Measurements from ENCODE around the gene MYL2.

The MYL2 gene

GRCh38 chr12:110906083-110906482 is 14.3 kb downstream of the MYL2 start:
- Histone ChIP-seq H3K9me3 (ENCODE audit: control insufficient read depth in 5 of 5, low read length in 5 of 5) (peaks cover 0 to 5% (median 0%) of the 10 kb centered on the region in 5 donors), H3K4me1 (ENCODE audit: control insufficient read depth in 5 of 5, insufficient read depth in 5 of 5, low read length in 5 of 5) (no peaks in the 10 kb centered on the region), H3K36me3 (ENCODE audit: control insufficient read depth in 5 of 5, insufficient read depth in 5 of 5, low read length in 5 of 5) (no peaks in the 10 kb centered on the region), H3K4me3 (ENCODE audit: low read depth in 1 of 5, low read length in 5 of 5) (no peak overlapping the region), H3K9ac (ENCODE audit: low read length in 5 of 5) (no peak overlapping the region), H3K27ac (ENCODE audit: low read depth, low read length) (no peak overlapping the region), H3K27me3 (ENCODE audit: control insufficient read depth in 5 of 5, insufficient read depth in 4 of 5, low read length in 5 of 5) (peaks cover 7 to 25% (median 11%) of the 10 kb centered on the region in 5 donors)

- no peak overlapping the region for H3K4me3 ChIP-seq (ENCODE audit: low read depth in 1 of 5, low read length in 5 of 5)
- H3K27ac ChIP-seq (ENCODE audit: low read depth, low read length), result no peak overlapping the region
- no peaks in the 10 kb centered on the region for H3K4me1 ChIP-seq (ENCODE audit: control insufficient read depth in 5 of 5, insufficient read depth in 5 of 5, low read length in 5 of 5)
- no peaks in the 10 kb centered on the region for H3K36me3 ChIP-seq (ENCODE audit: control insufficient read depth in 5 of 5, insufficient read depth in 5 of 5, low read length in 5 of 5)
- peaks cover 0 to 25% (median 9%) of the 10 kb centered on the region in 5 donors for H3K27me3 ChIP-seq (ENCODE audit: control insufficient read depth in 5 of 5, insufficient read depth in 4 of 5, low read length in 5 of 5)
- H3K9me3 ChIP-seq (ENCODE audit: control insufficient read depth in 5 of 5, low read length in 5 of 5), result peaks cover 0 to 7% (median 2%) of the 10 kb centered on the region in 5 donors
- H3K9ac ChIP-seq (ENCODE audit: low read length in 5 of 5), result no peak overlapping the region
These were observed 16.9 kb downstream of the MYL2 start for GRCh38 chr12:110903511-110903910.

- Histone ChIP-seq H3K27ac (ENCODE audit: low read depth, low read length) (no peak overlapping the region), H3K27me3 (ENCODE audit: control insufficient read depth in 5 of 5, insufficient read depth in 4 of 5, low read length in 5 of 5) (peaks cover 0 to 16% (median 5%) of the 10 kb centered on the region in 5 donors), H3K4me1 (ENCODE audit: control insufficient read depth in 5 of 5, insufficient read depth in 5 of 5, low read length in 5 of 5) (no peaks in the 10 kb centered on the region), H3K4me3 (ENCODE audit: low read depth in 1 of 5, low read length in 5 of 5) (no peak overlapping the region), H3K9ac (ENCODE audit: low read length in 5 of 5) (no peak overlapping the region), H3K9me3 (ENCODE audit: control insufficient read depth in 5 of 5, low read length in 5 of 5) (peaks cover 0 to 7% (median 2%) of the 10 kb centered on the region in 5 donors), H3K36me3 (ENCODE audit: control insufficient read depth in 5 of 5, insufficient read depth in 5 of 5, low read length in 5 of 5) (no peaks in the 10 kb centered on the region)
These were observed 19.0 kb downstream of the MYL2 start for GRCh38 chr12:110901401-110901800.

GRCh38 chr12:110896559-110896958 is 23.8 kb downstream of the MYL2 start:
- no peak overlapping the region for H3K9ac ChIP-seq (ENCODE audit: low read length in 5 of 5)
- peaks cover 0 to 6% (median 4%) of the 10 kb centered on the region in 5 donors for H3K4me1 ChIP-seq (ENCODE audit: control insufficient read depth in 5 of 5, insufficient read depth in 5 of 5, low read length in 5 of 5)
- no peak overlapping the region for H3K4me3 ChIP-seq (ENCODE audit: low read depth in 1 of 5, low read length in 5 of 5)
- H3K9me3 ChIP-seq (ENCODE audit: control insufficient read depth in 5 of 5, low read length in 5 of 5), result peaks cover 0 to 7% (median 3%) of the 10 kb centered on the region in 5 donors
- no peak overlapping the region for H3K27ac ChIP-seq (ENCODE audit: low read depth, low read length)
- H3K27me3 ChIP-seq (ENCODE audit: control insufficient read depth in 5 of 5, insufficient read depth in 4 of 5, low read length in 5 of 5), result peaks cover 2 to 9% (median 4%) of the 10 kb centered on the region in 5 donors
- H3K36me3 ChIP-seq (ENCODE audit: control insufficient read depth in 5 of 5, insufficient read depth in 5 of 5, low read length in 5 of 5), result no peaks in the 10 kb centered on the region

GRCh38 chr12:110893956-110894355 is 26.4 kb downstream of the MYL2 start:
- no peak overlapping the region for H3K27ac ChIP-seq (ENCODE audit: low read depth, low read length)
- peaks cover 0 to 5% (median 3%) of the 10 kb centered on the region in 5 donors for H3K9me3 ChIP-seq (ENCODE audit: control insufficient read depth in 5 of 5, low read length in 5 of 5)
- H3K27me3 ChIP-seq (ENCODE audit: control insufficient read depth in 5 of 5, insufficient read depth in 4 of 5, low read length in 5 of 5), result peaks cover 3 to 9% (median 4%) of the 10 kb centered on the region in 5 donors
- no peak overlapping the region for H3K9ac ChIP-seq (ENCODE audit: low read length in 5 of 5)
- H3K4me1 ChIP-seq (ENCODE audit: control insufficient read depth in 5 of 5, insufficient read depth in 5 of 5, low read length in 5 of 5), result peaks cover 0 to 6% (median 4%) of the 10 kb centered on the region in 5 donors
- H3K4me3 ChIP-seq (ENCODE audit: low read depth in 1 of 5, low read length in 5 of 5), result no peak overlapping the region
- no peaks in the 10 kb centered on the region for H3K36me3 ChIP-seq (ENCODE audit: control insufficient read depth in 5 of 5, insufficient read depth in 5 of 5, low read length in 5 of 5)

GRCh38 chr12:110889361-110889760 is 31.0 kb downstream of the MYL2 start:
- Histone ChIP-seq H3K4me1 (ENCODE audit: control insufficient read depth in 5 of 5, insufficient read depth in 5 of 5, low read length in 5 of 5) (peaks cover 0 to 5% (median 2%) of the 10 kb centered on the region in 5 donors), H3K4me3 (ENCODE audit: low read depth in 1 of 5, low read length in 5 of 5) (no peak overlapping the region), H3K9ac (ENCODE audit: low read length in 5 of 5) (no peak overlapping the region), H3K9me3 (ENCODE audit: control insufficient read depth in 5 of 5, low read length in 5 of 5) (peaks cover 0 to 5% (median 3%) of the 10 kb centered on the region in 5 donors), H3K27me3 (ENCODE audit: control insufficient read depth in 5 of 5, insufficient read depth in 4 of 5, low read length in 5 of 5) (peaks cover 3 to 9% (median 4%) of the 10 kb centered on the region in 5 donors), H3K27ac (ENCODE audit: low read depth, low read length) (no peak overlapping the region), H3K36me3 (ENCODE audit: control insufficient read depth in 5 of 5, insufficient read depth in 5 of 5, low read length in 5 of 5) (no peaks in the 10 kb centered on the region)

- no peaks in the 10 kb centered on the region for H3K9me3 ChIP-seq (ENCODE audit: control insufficient read depth in 5 of 5, low read length in 5 of 5)
- H3K9ac ChIP-seq (ENCODE audit: low read length in 5 of 5), result peak overlapping the region in 1 of 5 donors; percentile 58
- no peaks in the 10 kb centered on the region for H3K36me3 ChIP-seq (ENCODE audit: control insufficient read depth in 5 of 5, insufficient read depth in 5 of 5, low read length in 5 of 5)
- peaks cover 2 to 8% (median 3%) of the 10 kb centered on the region in 5 donors for H3K27me3 ChIP-seq (ENCODE audit: control insufficient read depth in 5 of 5, insufficient read depth in 4 of 5, low read length in 5 of 5)
- H3K4me1 ChIP-seq (ENCODE audit: control insufficient read depth in 5 of 5, insufficient read depth in 5 of 5, low read length in 5 of 5), result peaks cover 0 to 5% (median 0%) of the 10 kb centered on the region in 5 donors
- no peak overlapping the region for H3K27ac ChIP-seq (ENCODE audit: low read depth, low read length)
- H3K4me3 ChIP-seq (ENCODE audit: low read depth in 1 of 5, low read length in 5 of 5), result peak overlapping the region in 4 of 5 donors; percentile 63 to 80 (median 71)
These were observed 32.0 kb downstream of the MYL2 start for GRCh38 chr12:110888256-110888991.

GRCh38 chr12:110885152-110885840 is 35.1 kb downstream of the MYL2 start:
- H3K9ac ChIP-seq (ENCODE audit: low read length in 5 of 5), result no peak overlapping the region
- H3K27ac ChIP-seq (ENCODE audit: low read depth, low read length), result no peak overlapping the region
- H3K4me1 ChIP-seq (ENCODE audit: control insufficient read depth in 5 of 5, insufficient read depth in 5 of 5, low read length in 5 of 5), result peaks cover 0 to 5% (median 0%) of the 10 kb centered on the region in 5 donors
- no peaks in the 10 kb centered on the region for H3K36me3 ChIP-seq (ENCODE audit: control insufficient read depth in 5 of 5, insufficient read depth in 5 of 5, low read length in 5 of 5)
- no peaks in the 10 kb centered on the region for H3K9me3 ChIP-seq (ENCODE audit: control insufficient read depth in 5 of 5, low read length in 5 of 5)
- H3K4me3 ChIP-seq (ENCODE audit: low read depth in 1 of 5, low read length in 5 of 5), result no peak overlapping the region
- no peaks in the 10 kb centered on the region for H3K27me3 ChIP-seq (ENCODE audit: control insufficient read depth in 5 of 5, insufficient read depth in 4 of 5, low read length in 5 of 5)

GRCh38 chr12:110883251-110883650 is 37.1 kb downstream of the MYL2 start:
- Histone ChIP-seq H3K27ac (ENCODE audit: low read depth, low read length) (no peak overlapping the region), H3K36me3 (ENCODE audit: control insufficient read depth in 5 of 5, insufficient read depth in 5 of 5, low read length in 5 of 5) (no peaks in the 10 kb centered on the region), H3K9me3 (ENCODE audit: control insufficient read depth in 5 of 5, low read length in 5 of 5) (no peaks in the 10 kb centered on the region), H3K4me1 (ENCODE audit: control insufficient read depth in 5 of 5, insufficient read depth in 5 of 5, low read length in 5 of 5) (peaks cover 0 to 5% (median 0%) of the 10 kb centered on the region in 5 donors), H3K27me3 (ENCODE audit: control insufficient read depth in 5 of 5, insufficient read depth in 4 of 5, low read length in 5 of 5) (peaks cover 0 to 3% (median 0%) of the 10 kb centered on the region in 5 donors), H3K9ac (ENCODE audit: low read length in 5 of 5) (no peak overlapping the region), H3K4me3 (ENCODE audit: low read depth in 1 of 5, low read length in 5 of 5) (no peak overlapping the region)

- H3K4me1 ChIP-seq (ENCODE audit: control insufficient read depth in 5 of 5, insufficient read depth in 5 of 5, low read length in 5 of 5), result no peaks in the 10 kb centered on the region
- H3K9me3 ChIP-seq (ENCODE audit: control insufficient read depth in 5 of 5, low read length in 5 of 5), result no peaks in the 10 kb centered on the region
- H3K27ac ChIP-seq (ENCODE audit: low read depth, low read length), result no peak overlapping the region
- no peaks in the 10 kb centered on the region for H3K36me3 ChIP-seq (ENCODE audit: control insufficient read depth in 5 of 5, insufficient read depth in 5 of 5, low read length in 5 of 5)
- H3K27me3 ChIP-seq (ENCODE audit: control insufficient read depth in 5 of 5, insufficient read depth in 4 of 5, low read length in 5 of 5), result peaks cover 0 to 3% (median 0%) of the 10 kb centered on the region in 5 donors
- no peak overlapping the region for H3K4me3 ChIP-seq (ENCODE audit: low read depth in 1 of 5, low read length in 5 of 5)
- no peak overlapping the region for H3K9ac ChIP-seq (ENCODE audit: low read length in 5 of 5)
These were observed 39.7 kb downstream of the MYL2 start for GRCh38 chr12:110880651-110881050.
